ENCODE results near the gene ZNF547.

ZNF547 gene

DNA sequence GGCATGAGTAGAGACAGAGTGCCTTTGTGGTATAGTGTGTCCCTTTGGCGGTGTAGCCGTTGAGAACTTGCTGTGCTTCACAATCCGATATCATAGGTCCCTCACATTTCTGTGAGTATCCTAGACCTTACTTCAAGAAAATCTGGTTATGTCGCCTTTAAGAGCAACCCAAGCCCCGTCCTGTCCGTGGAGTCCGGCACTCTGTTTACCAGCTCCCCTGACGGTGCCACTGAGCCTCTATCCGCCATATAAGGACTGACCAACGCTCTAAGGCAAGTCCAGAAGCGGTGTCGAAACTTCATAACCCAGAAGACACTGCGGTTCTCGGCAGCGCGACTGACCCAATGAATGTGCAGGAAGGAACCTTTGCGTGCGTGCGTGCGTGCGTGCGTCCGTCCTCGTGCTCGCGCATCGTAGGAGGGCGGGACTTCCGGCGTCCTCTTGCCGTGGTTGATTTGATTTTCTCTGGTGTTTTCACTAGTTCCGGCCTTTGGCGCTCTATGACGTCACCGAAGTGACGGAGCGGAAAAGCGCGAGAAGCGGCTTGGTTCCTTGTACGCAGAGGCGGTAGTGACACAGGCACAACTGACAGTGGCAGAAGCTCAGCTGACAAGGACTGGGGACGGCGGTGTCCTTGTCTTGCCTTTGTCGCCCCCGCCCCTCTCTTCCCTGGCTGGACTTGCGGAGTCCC lies at the start of gene ZNF547, which contains the start of gene TRAPPC2B:
Gene ZNF547, plus strand, starts transcription at position 555 of the 691 bp plus-strand sequence. CDS start 5,005 bp downstream, outside the sequence.
Gene TRAPPC2B, plus strand, starts transcription at position 555 of the 691 bp plus-strand sequence. CDS start 1,283 bp downstream, outside the sequence.
- DNase-seq (ENCODE audit: low read depth), result peak; percentile 99

DNA sequence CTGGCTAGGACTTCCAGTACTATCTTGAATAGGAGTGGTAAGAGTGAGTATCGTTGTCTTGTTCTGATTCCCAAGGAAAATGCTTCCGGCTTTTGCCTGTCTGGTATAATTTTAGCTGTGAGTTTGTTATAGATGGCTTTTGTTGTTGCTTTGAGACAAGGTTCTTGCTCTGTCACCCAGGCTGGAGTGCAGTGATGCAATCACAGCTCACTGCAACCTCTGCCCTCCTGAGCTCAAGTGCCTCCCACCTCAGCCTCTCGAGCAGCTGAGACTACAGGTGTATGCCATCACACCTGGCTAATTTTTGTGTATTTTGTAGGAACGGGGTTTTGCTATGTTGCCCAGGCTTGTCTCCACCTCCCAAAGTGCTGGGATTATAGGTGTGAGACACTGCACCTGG lies 49.2 kb upstream of the ZNF547 start:
- no peak for DNase-seq (ENCODE audit: low read depth)

DNA sequence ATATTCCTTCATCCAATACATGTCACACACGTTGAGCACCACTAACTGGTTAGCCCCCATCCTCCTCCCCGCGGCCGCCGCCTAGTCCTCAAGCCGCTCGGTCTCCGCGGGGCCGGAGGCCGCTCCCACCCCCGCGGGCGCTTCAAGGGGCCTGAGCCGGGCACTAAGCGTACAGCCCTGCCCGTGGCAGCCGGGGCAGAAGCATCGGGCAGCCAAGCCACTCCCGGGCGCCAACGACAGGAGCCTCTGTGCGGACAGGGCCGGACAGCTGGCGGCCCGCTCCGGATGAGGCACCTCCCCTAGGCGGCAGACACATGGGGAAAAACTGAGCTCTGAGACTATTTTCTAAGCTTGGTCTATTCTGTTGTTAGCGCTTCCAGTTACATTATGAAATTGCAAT lies 45.8 kb upstream of the ZNF547 start:
- DNase-seq (ENCODE audit: low read depth), result no peak

DNA sequence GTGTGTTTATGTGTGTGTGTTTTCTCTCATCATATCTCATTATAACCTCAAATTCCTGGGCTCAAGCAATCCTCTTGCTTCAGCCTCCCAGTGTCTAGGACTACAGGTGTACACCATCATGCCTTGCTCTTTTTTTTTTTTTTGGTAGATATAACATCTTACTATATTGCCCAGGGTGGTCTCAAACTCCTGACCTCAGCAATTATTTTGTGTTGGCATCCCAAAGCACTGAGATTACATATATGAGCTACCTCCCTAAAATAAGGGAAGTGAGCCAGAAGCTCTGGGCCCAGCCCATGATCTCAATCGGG lies 43.5 kb upstream of the ZNF547 start:
- no peak for DNase-seq (ENCODE audit: low read depth)

DNA sequence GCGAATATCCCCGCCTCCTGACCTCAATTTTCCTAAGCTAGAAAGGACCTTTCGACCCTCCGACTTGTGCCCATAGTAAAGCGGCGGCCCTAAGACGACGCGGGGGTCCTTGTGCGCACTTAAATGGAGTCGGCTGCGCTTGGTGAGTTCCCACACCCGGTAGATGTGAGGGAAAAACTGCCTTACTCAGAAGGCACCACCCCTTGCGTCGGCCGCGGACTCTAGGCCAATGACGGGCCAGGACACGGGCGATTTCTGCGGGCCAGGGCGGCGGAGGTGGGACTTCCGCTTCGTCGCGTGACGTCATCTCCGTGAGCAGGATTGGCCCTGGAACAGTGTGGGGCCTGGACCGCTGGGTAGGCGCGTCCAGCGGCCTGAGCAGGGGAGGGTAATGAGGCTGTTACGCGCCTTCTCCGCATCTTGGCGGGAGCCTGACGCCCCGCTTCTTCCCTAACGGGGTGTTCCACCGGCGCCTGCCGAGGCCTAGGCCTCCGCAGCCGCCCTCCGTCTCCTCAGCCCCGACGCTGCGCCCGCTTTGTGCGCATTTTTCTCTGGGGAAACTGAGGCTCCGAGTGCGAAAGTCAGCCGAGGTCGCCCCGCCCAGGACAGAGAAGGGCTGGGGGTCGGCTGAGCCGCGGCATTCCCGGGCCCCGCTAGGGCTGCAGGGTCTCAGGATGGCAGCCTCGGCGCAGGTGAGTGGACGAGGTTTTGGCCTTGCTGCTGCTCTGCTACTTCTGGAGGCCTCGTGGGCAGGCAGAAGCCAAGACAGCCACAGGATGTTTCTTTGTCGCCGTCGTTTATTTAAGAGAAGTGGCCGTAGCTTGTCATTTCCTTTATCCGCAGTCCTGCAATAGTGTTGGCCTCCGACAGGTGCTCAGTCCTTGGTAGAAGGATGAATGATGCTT lies 42.9 kb upstream of the ZNF547 start, which contains the start of gene ZNF543:
Gene ZNF543, plus strand, starts transcription at position 293 of the 905 bp plus-strand sequence. Its CDS starts 382 bp downstream, at position 675.
- DNase-seq (ENCODE audit: low read depth), result peak; percentile 90

DNA sequence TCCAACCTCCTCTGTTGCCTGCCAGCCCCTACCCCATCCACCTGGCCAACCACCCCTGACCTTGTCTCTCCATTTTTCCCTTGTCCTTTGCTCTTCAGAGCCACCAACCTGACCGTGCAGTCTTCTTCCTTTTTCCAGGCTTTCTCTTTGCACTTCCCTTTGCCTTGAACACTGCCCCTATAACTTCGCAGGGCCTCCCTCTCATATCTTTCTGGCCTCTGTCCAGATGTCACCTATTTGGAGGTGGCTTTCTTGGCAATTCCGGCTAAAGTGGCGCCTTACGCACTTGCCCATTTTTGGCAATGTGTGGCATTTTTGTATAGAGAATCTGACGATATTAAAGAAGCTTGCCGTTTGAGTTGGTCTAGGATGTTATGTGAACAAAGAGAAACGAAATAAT lies 42.2 kb upstream of the ZNF547 start:
- DNase-seq (ENCODE audit: low read depth), result no peak

DNA sequence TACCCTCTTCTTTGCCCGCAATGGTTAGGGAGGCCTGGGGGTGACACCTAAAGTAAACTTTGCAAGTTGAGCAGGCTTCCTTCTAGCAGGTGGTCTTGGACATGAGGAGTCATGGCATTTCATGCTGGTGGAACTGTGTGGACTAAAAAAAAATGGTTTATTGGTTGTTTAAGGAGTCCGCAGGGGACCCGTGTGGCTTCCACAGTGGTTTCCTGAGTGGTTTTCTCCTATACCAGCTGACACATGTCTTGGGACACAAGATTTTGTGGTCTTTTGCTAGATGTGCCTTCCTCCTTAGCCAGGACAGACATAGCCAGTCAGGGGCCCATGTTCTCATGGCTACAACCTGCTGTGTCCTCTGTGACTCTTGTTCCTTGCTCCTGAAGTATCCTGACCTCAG lies 41.6 kb upstream of the ZNF547 start:
- no peak for DNase-seq (ENCODE audit: low read depth)

DNA sequence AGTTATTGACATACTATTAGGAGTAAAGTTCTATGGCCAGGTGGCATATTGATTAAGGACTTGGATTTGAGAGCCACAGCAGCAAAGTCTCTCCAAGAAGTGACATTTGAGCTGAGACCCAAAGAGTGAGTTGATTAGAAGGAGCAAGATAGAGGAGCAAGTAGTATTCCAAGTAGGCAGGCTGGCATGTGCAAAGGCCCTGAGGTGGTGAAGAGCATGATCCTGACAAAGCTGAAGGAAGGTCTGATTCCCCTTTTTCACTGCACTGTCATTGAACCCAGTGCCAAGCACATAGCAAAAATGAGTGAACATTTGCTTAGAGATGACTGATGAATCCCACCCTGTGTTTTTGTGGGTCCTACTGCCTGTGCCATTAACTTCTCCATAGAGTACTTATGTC lies 38.4 kb upstream of the ZNF547 start:
- DNase-seq (ENCODE audit: low read depth), result no peak

DNA sequence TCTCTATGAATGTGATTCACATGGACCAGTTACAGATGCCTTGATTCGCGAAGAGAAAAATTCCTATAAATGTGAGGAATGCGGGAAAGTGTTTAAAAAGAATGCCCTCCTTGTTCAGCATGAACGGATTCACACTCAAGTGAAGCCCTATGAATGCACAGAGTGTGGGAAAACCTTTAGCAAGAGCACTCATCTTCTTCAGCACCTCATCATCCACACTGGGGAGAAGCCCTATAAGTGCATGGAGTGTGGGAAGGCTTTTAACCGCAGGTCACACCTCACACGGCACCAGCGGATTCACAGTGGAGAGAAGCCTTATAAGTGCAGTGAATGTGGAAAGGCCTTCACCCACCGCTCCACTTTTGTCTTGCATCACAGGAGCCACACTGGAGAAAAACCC lies 35.4 kb upstream of the ZNF547 start:
- no peak for DNase-seq (ENCODE audit: low read depth)

DNA sequence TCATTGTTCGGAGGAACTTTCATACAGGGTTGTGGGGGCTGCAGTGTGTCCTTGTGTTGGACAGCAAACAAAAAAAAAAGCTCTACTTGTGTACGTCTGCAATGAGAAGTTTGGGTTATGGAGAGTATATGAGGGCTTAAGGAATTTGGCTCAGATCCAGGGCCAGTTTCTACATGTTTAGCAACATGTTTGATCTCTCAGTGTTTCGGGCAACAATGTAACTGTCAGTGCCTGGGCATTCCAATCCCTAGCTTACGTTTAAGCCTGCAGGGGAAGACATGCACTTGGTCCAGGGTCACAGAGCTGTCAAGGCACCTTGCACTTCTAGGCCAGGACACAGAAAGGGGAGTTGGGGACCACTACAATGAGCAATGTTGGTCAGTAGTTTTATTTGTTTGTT lies 29.2 kb upstream of the ZNF547 start:
- DNase-seq (ENCODE audit: low read depth), result no peak

DNA sequence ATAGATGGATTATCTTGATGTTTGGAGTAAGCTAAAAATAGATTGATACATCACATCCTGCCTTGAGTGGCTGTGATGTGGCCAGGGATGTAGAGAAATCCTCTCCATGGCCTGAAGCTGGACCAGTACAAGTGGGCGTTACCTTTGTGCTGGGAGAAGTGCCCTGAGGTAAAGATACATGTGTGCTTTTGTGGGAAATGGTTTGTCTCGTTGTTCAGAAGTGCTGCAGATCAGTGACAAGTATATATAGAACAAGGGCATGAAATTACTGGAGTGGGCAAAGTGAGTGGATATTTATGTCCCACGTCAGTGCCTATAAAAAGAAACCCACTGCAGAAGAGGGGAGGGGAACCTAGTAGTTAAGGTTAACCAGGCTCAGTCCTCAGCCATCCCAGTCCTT lies 24.5 kb upstream of the ZNF547 start:
- DNase-seq (ENCODE audit: low read depth), result no peak

DNA sequence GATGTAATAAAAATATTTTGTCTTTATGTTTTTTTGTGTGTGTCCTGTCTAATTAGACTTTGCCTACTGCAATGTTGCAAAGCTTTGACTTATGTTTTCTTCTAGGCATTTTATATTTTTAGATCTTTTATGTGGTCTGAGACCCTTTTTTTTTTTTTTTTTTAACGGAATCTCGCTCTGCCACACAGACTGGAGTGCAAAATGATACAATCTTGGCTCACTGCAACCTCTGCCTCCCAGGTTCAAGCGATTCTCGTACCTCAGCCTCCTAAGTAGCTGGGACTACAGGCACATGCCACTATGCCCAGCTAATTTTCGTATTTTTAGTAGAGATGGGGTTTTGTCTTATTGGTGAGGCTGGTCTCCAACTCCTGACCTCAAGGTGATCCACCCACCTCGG lies 20.8 kb upstream of the ZNF547 start:
- no peak for DNase-seq (ENCODE audit: low read depth)

DNA sequence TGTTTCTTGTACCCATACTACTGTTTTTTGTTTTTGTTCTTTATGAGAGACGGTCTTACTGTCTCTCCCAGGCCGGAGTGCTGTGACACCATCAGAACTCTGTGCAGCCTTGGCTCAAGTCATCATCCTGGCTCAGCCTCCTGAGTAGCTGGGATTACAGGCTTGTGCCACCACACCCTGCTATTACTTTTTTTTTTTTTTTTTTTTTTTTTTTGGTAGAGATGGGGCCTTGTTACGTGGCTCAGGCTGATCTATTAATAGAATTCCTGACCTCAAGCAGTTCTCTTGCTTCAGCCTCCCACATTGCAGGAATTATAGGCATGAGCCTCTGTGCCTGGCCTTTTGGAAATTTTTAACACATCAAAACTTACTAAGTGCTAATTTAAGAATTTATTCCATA lies 15.2 kb upstream of the ZNF547 start:
- peak; percentile 27 for DNase-seq (ENCODE audit: low read depth)

DNA sequence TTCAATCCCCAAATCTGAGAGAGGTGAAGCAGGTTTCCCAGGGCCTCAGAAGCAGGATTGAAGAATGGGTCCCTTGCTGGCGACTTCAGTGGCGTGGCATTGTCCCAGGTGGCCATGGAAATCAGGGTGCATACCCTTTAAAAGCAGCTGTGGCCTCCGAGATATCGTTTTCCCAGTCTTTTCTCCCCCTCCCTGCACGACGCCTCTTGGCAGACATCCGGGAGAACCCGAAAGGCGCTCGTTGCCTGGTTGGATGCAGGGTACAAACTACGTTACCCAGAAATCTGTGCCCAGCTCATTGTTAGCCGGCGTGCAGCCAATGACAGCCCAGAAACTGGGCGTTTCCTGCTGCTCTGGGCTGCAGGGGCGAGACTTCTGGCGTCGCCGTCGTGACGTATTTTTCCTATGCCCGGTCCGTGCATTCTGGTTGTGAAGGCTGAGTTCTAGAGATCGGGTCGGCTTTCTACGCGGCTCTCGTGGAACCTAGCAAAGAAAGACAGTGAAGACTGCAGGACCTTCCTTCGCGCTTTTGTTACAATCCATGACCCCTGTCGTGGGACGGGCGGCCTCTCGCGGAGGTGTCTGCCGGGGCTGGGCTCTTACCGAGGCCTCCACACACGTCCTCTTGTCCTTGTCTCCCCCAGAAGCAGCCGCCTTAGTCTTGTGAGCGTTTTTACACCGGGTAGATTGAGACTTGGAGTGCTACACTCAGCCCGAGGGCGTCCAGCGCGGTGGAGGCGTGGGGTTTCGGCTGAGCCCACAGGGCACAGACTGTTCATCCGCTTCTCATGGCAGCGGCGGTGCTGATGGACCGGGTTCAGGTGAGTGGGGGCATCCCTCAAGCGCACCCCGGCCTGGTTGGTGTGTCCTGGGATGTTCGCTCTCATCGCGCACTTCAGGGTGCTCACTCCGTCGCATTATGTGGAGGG lies 12.2 kb upstream of the ZNF547 start, which contains the start of gene ZNF304:
Gene ZNF304, plus strand, starts transcription at position 395 of the 929 bp plus-strand sequence. Its CDS starts 394 bp downstream, at position 789.
- DNase-seq (ENCODE audit: low read depth), result peak; percentile 88

DNA sequence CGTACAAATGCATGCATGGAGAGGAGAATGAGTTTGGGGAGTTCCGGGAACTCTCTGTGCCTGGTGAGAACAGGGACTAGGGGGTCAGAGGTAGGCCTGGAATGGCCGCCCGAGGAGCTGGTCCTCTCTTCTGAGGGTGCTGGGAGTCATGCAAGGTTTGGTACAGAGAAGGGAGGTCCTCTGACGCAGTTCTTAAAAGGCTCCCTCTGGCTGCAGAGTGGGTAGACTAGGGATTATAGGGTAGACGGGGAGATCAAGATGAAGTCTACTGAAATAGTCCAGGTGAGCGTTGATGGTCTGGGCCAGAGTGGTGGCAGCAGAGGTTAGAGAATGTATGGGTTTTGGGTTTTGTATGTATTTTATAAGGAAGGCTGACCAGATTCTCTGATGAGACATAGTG lies 11.5 kb upstream of the ZNF547 start:
- no peak for DNase-seq (ENCODE audit: low read depth)

DNA sequence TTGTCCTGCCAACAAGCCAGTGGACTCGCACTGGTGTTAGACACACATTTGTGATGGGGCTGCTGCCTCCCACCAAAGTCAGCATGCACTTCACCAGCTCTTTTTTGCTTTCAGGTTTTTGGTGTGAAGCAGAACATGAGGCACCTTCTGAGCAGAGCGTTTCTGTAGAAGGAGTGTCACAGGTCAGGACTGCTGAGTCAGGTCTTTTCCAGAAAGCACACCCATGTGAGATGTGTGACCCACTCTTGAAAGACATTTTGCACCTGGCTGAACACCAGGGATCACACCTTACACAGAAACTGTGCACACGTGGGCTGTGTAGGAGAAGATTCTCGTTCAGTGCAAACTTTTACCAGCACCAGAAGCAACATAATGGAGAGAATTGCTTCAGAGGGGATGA lies 7.4 kb upstream of the ZNF547 start:
- no peak for DNase-seq (ENCODE audit: low read depth)

DNA sequence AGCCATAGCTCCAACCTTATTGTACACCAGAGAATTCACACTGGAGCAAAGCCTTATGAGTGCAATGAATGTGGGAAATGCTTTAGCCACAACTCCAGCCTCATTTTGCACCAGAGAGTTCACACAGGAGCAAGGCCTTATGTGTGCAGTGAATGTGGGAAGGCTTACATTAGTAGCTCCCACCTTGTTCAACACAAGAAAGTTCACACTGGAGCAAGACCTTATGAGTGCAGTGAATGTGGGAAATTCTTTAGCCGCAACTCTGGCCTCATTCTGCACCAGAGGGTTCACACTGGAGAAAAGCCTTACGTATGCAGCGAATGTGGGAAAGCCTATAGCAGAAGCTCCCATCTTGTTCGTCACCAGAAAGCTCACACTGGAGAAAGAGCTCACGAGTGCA lies 5.9 kb upstream of the ZNF547 start:
- DNase-seq (ENCODE audit: low read depth), result no peak

DNA sequence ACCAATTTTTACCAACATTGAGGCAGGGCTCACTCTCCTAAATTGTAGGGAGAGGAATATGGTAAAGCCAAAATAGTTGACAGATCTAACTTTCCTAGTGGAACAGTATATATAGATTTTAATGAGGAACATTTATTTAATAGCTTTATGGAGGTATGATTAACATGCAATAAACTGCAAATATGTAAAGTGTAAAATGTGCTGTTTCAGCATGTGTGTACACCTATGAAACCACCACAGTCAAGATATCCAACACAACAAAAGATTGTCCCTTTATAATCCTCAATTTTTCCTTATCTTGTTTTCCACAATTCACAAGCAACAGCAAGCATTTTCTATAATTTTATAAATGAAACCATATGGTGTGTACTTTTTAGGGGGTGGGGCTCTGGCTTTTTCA lies 4.1 kb upstream of the ZNF547 start:
- DNase-seq (ENCODE audit: low read depth), result no peak

DNA sequence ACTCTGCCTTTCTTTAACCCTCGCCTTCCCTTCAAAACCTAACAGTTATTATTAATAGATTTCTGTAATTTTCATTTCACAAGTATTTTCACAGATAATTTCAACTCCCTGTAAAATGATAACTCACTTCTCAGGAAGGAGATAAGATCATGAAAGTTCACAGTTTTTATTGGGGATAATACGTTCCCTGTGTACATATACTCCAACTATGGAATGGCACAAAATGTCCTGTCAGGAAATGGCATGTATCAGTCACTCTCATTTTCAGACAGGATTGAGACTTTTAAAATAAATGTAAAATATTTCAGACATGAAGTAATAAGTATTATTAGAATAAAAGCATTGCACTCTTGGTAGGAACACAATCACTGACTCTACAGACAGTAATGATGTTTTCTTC lies 932 bp upstream of the ZNF547 start:
- no peak for DNase-seq (ENCODE audit: low read depth)

DNA sequence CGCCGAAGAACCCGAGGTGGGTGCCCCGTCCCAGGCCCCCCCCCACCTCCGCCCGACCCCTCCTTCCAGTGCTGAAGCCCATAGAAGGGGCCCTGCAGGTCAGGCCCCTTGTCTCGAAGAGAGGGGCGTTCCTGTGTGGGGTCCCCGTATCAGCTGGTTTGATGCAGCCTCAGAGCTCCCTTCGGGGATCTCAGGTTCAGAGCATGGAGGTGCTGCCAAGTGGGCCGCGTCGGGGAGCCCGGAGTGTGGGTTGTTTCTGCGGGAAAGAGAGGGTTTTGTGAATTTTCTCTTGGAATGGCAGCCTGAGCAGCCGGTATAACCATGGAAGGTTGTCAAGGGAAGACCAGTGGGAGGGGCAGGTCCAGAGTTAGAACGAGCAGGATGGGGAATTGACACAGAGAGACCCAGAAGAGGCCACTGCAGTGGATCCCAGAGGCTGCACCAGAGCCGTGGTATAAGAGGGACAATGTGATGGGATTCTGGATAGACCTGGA lies 384 bp downstream of the ZNF547 start:
- DNase-seq (ENCODE audit: low read depth), result no peak

DNA sequence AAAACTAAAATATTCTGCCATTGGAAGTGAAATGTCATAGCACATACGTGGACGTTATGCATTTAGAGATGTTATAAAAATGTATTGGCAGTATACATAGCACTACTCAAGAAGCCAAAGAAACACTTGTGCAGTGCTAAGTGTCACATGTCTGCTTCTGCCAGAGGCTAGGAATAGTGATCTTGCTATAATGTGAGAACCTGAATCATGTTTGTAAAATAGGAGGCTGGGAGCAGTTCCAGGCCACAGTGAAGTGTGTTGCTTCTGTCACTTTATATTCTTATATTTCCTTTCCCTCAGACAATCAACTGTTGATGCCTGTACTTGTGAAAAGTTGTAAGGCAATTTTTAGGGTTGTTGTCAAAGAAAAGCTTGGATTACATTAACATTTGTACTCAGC lies 3.4 kb downstream of the ZNF547 start:
- no peak for DNase-seq (ENCODE audit: low read depth)

DNA sequence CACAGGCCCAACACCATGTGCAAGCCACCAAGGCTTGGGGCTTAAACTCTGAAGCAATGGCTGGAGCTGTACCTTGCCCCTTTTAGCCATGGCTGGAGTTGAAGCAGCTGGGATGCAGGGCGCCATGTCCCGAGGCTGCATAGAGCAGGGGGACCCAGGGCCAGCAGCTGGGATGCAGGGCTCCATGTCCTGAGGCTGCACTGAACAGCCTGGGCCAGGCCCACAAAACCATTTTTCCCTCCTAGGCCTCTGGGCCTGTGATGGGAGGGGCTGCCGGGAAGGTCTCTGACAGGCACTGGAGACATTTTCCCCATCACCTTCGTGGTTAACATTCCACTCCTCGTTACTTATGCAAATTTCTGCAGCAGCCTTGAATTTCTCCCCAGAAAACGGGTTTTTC lies 10.8 kb downstream of the ZNF547 start:
- DNase-seq (ENCODE audit: low read depth), result no peak

All from GM04504 (cell line).